Measurements from ENCODE around the gene PGAP1. TPM values are rescaled to one million over a fixed set of nuclear protein-coding genes. Genes with fewer than 3 reads are reported as not detected.

PGAP1 gene
- total RNA-seq, 1 donor from 2014 or later: 22.8 TPM

GRCh38 chr2:196925051-196925767, 1.3 kb downstream of the PGAP1 start:
- no peaks in the 10 kb centered on the region for H3K27me3 ChIP-seq (ENCODE audit: insufficient read depth, low read length)
- peak overlapping the region; percentile 99 for H3K4me3 ChIP-seq (ENCODE audit: insufficient read depth, low read depth, low read length)
- FAIRE-seq (no peak), DNase-seq (ENCODE audit: low read depth) (peak; percentile 2)
- peak overlapping the region; percentile 100 for H3K4me2 ChIP-seq (ENCODE audit: low read length)
- Mint-ChIP-seq H3K27me3 (ENCODE audit: low read depth, unreplicated experiment) (no peaks in the 10 kb centered on the region), H3K4me1 (ENCODE audit: low read depth, unreplicated experiment) (peaks cover 12% of the 10 kb centered on the region), H3K4me3 (ENCODE audit: unreplicated experiment) (peak overlapping the region; percentile 99), H3K27ac (ENCODE audit: unreplicated experiment) (peak overlapping the region; percentile 88), H3K9me3 (ENCODE audit: unreplicated experiment) (no peaks in the 10 kb centered on the region), H3K36me3 (ENCODE audit: low read depth, unreplicated experiment) (no peaks in the 10 kb centered on the region)
- peak overlapping the region; percentile 99 for H3K9ac ChIP-seq (ENCODE audit: low read length)
- no peaks in the 10 kb centered on the region for H3K9me3 ChIP-seq (ENCODE audit: insufficient read depth, low read depth, low read length)
- H3K79me2 ChIP-seq (ENCODE audit: insufficient read depth, low read length): peaks cover 58% of the 10 kb centered on the region
- TF ChIP-seq EZH2 (IDR thresholded peaks at IDR 0.05; ENCODE audit: insufficient read depth, low read length): no peak
- TF ChIP-seq, protein P1, sequence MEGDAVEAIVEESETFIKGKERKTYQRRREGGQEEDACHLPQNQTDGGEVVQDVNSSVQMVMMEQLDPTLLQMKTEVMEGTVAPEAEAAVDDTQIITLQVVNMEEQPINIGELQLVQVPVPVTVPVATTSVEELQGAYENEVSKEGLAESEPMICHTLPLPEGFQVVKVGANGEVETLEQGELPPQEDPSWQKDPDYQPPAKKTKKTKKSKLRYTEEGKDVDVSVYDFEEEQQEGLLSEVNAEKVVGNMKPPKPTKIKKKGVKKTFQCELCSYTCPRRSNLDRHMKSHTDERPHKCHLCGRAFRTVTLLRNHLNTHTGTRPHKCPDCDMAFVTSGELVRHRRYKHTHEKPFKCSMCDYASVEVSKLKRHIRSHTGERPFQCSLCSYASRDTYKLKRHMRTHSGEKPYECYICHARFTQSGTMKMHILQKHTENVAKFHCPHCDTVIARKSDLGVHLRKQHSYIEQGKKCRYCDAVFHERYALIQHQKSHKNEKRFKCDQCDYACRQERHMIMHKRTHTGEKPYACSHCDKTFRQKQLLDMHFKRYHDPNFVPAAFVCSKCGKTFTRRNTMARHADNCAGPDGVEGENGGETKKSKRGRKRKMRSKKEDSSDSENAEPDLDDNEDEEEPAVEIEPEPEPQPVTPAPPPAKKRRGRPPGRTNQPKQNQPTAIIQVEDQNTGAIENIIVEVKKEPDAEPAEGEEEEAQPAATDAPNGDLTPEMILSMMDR (IDR thresholded peaks at IDR 0.05; ENCODE audit: insufficient read depth, low read depth, low read length): no peak
- peaks cover 16% of the 10 kb centered on the region for H3K4me1 ChIP-seq (ENCODE audit: insufficient read depth, low read length)
- H2AFZ ChIP-seq (ENCODE audit: low read depth, low read length): peak overlapping the region; percentile 91
- peaks cover 2% of the 10 kb centered on the region for H4K20me1 ChIP-seq (ENCODE audit: insufficient read depth, low read length)
- peak overlapping the region; percentile 91 for H3K27ac ChIP-seq (ENCODE audit: low read depth, low read length)
- no peaks in the 10 kb centered on the region for H3K36me3 ChIP-seq (ENCODE audit: insufficient read depth, low read length)

DNA sequence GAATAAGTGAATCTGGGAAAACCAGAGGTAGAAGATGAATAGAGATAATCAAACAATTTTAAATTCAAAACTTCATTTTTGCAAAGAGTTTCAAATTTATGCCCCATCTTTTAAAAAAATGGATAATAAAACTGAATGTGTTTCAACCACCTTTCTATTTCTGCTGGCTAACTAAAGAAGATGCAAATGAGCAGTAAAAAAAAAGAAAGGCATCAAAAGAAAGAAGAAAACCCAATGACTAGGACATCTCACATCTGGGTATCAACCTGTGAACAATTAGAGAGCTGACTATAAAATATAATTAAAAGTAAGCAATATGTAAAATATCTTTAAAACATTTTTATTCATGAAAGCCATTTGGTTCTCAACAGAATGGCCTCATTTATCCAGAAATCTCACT, 2.5 kb downstream of the PGAP1 start:
- Histone ChIP-seq H3K4me2 (ENCODE audit: low read length) (peak overlapping the region; percentile 25), H3K36me3 (ENCODE audit: insufficient read depth, low read length) (no peaks in the 10 kb centered on the region), H3K9ac (ENCODE audit: low read length) (no peak overlapping the region), H3K27ac (ENCODE audit: low read depth, low read length) (no peak overlapping the region), H3K4me1 (ENCODE audit: insufficient read depth, low read length) (peaks cover 16% of the 10 kb centered on the region), H3K4me3 (ENCODE audit: insufficient read depth, low read depth, low read length) (no peak overlapping the region), H2AFZ (ENCODE audit: low read depth, low read length) (no peak overlapping the region), H4K20me1 (ENCODE audit: insufficient read depth, low read length) (peaks cover 2% of the 10 kb centered on the region), H3K79me2 (ENCODE audit: insufficient read depth, low read length) (peaks cover 61% of the 10 kb centered on the region), H3K27me3 (ENCODE audit: insufficient read depth, low read length) (no peaks in the 10 kb centered on the region), H3K9me3 (ENCODE audit: insufficient read depth, low read depth, low read length) (no peaks in the 10 kb centered on the region)
- FAIRE-seq (no peak), DNase-seq (ENCODE audit: low read depth) (no peak)
- no peak overlapping the region for H3K27ac Mint-ChIP-seq (ENCODE audit: unreplicated experiment)
- H3K4me3 Mint-ChIP-seq (ENCODE audit: unreplicated experiment): peak overlapping the region; percentile 72
- peaks cover 12% of the 10 kb centered on the region for H3K4me1 Mint-ChIP-seq (ENCODE audit: low read depth, unreplicated experiment)
- TF ChIP-seq, protein P1 (IDR thresholded peaks at IDR 0.05; ENCODE audit: insufficient read depth, low read depth, low read length): no peak
- TF ChIP-seq EZH2 (IDR thresholded peaks at IDR 0.05; ENCODE audit: insufficient read depth, low read length): no peak
- H3K9me3 Mint-ChIP-seq (ENCODE audit: unreplicated experiment): no peaks in the 10 kb centered on the region
- H3K27me3 Mint-ChIP-seq (ENCODE audit: low read depth, unreplicated experiment): no peaks in the 10 kb centered on the region
- no peaks in the 10 kb centered on the region for H3K36me3 Mint-ChIP-seq (ENCODE audit: low read depth, unreplicated experiment)

DNA sequence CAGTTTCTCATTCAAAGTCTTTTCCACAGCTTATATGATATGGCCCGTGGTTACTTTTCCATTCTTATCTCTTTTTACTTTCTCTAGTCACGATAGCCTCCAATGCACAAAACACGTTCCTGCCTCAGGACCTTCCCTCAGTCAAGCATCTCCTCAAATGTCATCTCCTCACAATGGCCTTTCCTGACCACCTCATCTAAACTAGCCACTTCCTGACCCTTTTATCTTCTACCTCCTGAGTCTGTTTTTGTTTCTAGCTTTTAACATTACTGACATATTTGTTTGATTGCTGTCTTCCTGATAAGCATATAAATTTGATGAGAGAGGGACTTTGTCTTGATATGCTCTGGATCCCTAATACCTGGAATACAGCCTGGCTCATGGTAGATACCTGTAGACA, 7.6 kb downstream of the PGAP1 start:
- Mint-ChIP-seq H3K27ac (ENCODE audit: unreplicated experiment) (no peak overlapping the region), H3K9me3 (ENCODE audit: unreplicated experiment) (no peaks in the 10 kb centered on the region), H3K27me3 (ENCODE audit: low read depth, unreplicated experiment) (no peaks in the 10 kb centered on the region), H3K4me3 (ENCODE audit: unreplicated experiment) (no peak overlapping the region), H3K4me1 (ENCODE audit: low read depth, unreplicated experiment) (peaks cover 2% of the 10 kb centered on the region), H3K36me3 (ENCODE audit: low read depth, unreplicated experiment) (peaks cover 19% of the 10 kb centered on the region)
- no peak overlapping the region for H3K4me3 ChIP-seq (ENCODE audit: insufficient read depth, low read depth, low read length)
- no peak for TF ChIP-seq EZH2 (IDR thresholded peaks at IDR 0.05; ENCODE audit: insufficient read depth, low read length)
- TF ChIP-seq, protein P1 (IDR thresholded peaks at IDR 0.05; ENCODE audit: insufficient read depth, low read depth, low read length): no peak
- peaks cover 45% of the 10 kb centered on the region for H3K79me2 ChIP-seq (ENCODE audit: insufficient read depth, low read length)
- H3K9ac ChIP-seq (ENCODE audit: low read length): no peak overlapping the region
- no peaks in the 10 kb centered on the region for H3K4me1 ChIP-seq (ENCODE audit: insufficient read depth, low read length)
- no peak overlapping the region for H2AFZ ChIP-seq (ENCODE audit: low read depth, low read length)
- H3K9me3 ChIP-seq (ENCODE audit: insufficient read depth, low read depth, low read length): no peaks in the 10 kb centered on the region
- DNase-seq (ENCODE audit: low read depth) (no peak), FAIRE-seq (no peak)
- no peak overlapping the region for H3K4me2 ChIP-seq (ENCODE audit: low read length)
- H3K36me3 ChIP-seq (ENCODE audit: insufficient read depth, low read length): peaks cover 7% of the 10 kb centered on the region
- no peaks in the 10 kb centered on the region for H3K27me3 ChIP-seq (ENCODE audit: insufficient read depth, low read length)
- H3K27ac ChIP-seq (ENCODE audit: low read depth, low read length): no peak overlapping the region
- peaks cover 2% of the 10 kb centered on the region for H4K20me1 ChIP-seq (ENCODE audit: insufficient read depth, low read length)
